ENCODE data around the gene MMAB. TPM values are rescaled to one million over a fixed set of nuclear protein-coding genes. Genes with fewer than 3 reads are reported as not detected.
A peak's percentile ranks its signal among the peaks of the same experiment; 100 is the strongest.

The MMAB gene
- total and polyA plus RNA-seq, 2 experiments from 2014 or later = 6.7 to 26.8 TPM

DNA sequence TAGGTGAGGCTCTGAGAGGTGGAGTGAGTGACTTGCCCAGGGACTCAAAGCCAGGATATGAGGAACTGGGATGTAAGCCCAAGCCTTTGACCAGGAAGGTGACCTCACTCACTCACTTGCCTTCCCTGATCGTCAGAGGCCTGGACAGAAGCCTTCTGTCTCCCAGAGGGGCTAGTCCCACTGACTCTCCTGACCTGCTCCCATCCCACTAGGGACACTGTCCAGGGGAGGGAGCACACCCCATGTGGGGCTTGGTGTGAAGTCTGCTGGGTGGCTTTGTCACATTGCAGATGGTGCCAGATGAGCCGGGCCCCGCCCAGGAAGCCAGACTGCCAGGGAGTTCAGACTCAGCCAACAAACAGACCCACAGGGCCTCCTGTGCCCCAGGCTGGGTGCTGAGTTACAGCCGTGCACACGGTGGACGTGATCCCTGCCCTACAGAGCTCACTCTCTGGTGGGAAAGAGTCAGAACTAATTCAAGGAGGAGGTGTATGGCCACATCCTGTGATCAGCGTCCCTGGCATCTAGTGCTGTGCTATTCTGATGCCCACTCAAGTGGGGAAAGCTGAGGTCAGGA, 28.3 kb downstream of the MMAB start:
- Histone ChIP-seq H3K4me3 (no peak overlapping the region), H2AFZ (peak overlapping the region; percentile 34), H4K20me1 (ENCODE audit: insufficient read depth) (no peaks in the 10 kb centered on the region), H3K4me1 (ENCODE audit: insufficient read depth) (peaks cover 17% of the 10 kb centered on the region), H3K9me2 (ENCODE audit: insufficient read depth) (no peaks in the 10 kb centered on the region), H3K9ac (0 out of 2 replicates have a peak overlapping the region, but pooled peaks have one; percentile 8), H3K27me3 (replicated peaks; ENCODE audit: insufficient read depth) (peaks cover 15% of the 10 kb centered on the region), H3K9me3 (ENCODE audit: low read depth) (no peaks in the 10 kb centered on the region), H3K36me3 (ENCODE audit: low read depth) (no peaks in the 10 kb centered on the region), H3F3A (ENCODE audit: insufficient read depth) (0 out of 2 replicates have a peak, but pooled peaks cover 5% of the 10 kb centered on the region), H3K79me2 (ENCODE audit: insufficient read depth) (no peaks in the 10 kb centered on the region), H3K27ac (peak overlapping the region; percentile 36), H3K4me2 (ENCODE audit: unreplicated experiment) (peak overlapping the region; percentile 24)
- in situ Hi-C loops (cut with MboI) = no loop called here
- no peak for TF ChIP-seq EZH2phosphoT487 (IDR thresholded peaks at IDR 0.05; ENCODE audit: insufficient read depth, low read depth)
- WGBS, 2 experiments (ENCODE audit: low coverage in 1 of 2, low lambda C conversion rate in 2 of 2, missing lambda C conversion rate in 2 of 2) = 23 to 25% methylated on average over 7 of the region's 7 CpGs
- DNase-seq = peak; percentile 68

DNA sequence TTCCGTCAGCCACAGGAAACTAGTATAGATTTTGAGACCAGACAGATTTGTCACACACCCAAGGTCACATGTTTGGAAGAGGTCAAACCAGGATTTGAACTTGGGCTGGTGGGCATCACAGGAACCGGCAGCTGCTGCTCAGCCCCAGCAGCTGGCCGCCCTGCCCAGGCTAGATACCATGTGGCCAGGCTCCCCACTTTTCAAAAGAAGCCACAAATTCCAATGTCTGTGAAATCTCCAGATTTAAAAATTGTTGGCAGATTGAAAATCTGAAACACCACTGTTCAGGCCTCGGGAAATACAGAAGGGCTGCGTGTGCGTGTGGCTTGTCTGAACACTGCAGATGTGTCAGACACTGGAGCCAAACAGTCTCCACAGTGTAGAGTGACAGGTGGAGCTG, 30.4 kb downstream of the MMAB start:
- Histone ChIP-seq H3K9me2 (ENCODE audit: insufficient read depth) (no peaks in the 10 kb centered on the region), H2AFZ (no peak overlapping the region), H3K36me3 (ENCODE audit: low read depth) (no peaks in the 10 kb centered on the region), H3F3A (ENCODE audit: insufficient read depth) (0 out of 2 replicates have a peak, but pooled peaks cover 5% of the 10 kb centered on the region), H3K4me1 (ENCODE audit: insufficient read depth) (peaks cover 24% of the 10 kb centered on the region), H3K4me2 (ENCODE audit: unreplicated experiment) (no peak overlapping the region), H3K27ac (no peak overlapping the region), H3K9ac (no peak overlapping the region), H3K4me3 (no peak overlapping the region), H3K79me2 (ENCODE audit: insufficient read depth) (no peaks in the 10 kb centered on the region), H3K27me3 (replicated peaks; ENCODE audit: insufficient read depth) (no peaks in the 10 kb centered on the region), H4K20me1 (ENCODE audit: insufficient read depth) (no peaks in the 10 kb centered on the region), H3K9me3 (ENCODE audit: low read depth) (no peaks in the 10 kb centered on the region)
- no peak for TF ChIP-seq EZH2 (IDR thresholded peaks at IDR 0.05; ENCODE audit: insufficient read depth, poor library complexity, severe bottlenecking)
- no peak for TF ChIP-seq EZH2phosphoT487 (IDR thresholded peaks at IDR 0.05; ENCODE audit: insufficient read depth, low read depth)
- WGBS, 2 experiments (ENCODE audit: low coverage in 1 of 2, low lambda C conversion rate in 2 of 2, missing lambda C conversion rate in 2 of 2) = 84 to 88% methylated on average over 6 of the region's 6 CpGs
- no peak for DNase-seq
- in situ Hi-C loops (cut with MboI) = no loop called here

DNA sequence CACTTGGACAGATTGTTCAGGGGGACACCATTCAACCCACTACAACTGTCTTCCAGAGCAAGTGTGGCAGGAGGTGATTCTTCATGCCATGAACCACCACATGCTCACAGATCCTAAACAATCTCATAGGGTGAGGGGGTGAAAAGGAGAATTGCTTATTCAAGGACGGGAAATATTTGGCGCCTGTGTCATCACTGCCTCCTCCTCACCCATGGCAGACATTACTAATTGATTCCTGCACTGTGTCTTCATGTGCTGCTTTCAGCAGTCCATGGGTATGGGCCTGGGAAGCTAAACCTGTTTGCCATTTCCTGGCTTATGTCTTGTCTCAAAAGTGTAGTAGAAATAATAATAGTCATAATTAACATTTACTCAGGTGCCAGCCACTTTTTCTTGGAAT, 31.3 kb downstream of the MMAB start:
- H3K4me3 ChIP-seq = no peak overlapping the region
- H3F3A ChIP-seq (ENCODE audit: insufficient read depth) = 0 out of 2 replicates have a peak, but pooled peaks cover 5% of the 10 kb centered on the region
- H3K36me3 ChIP-seq (ENCODE audit: low read depth) = no peaks in the 10 kb centered on the region
- no peak overlapping the region for H2AFZ ChIP-seq
- H3K27me3 ChIP-seq (replicated peaks; ENCODE audit: insufficient read depth) = no peaks in the 10 kb centered on the region
- no peak overlapping the region for H3K9ac ChIP-seq
- no peak overlapping the region for H3K27ac ChIP-seq
- no peaks in the 10 kb centered on the region for H3K79me2 ChIP-seq (ENCODE audit: insufficient read depth)
- H3K9me2 ChIP-seq (ENCODE audit: insufficient read depth) = no peaks in the 10 kb centered on the region
- TF ChIP-seq EZH2phosphoT487 (IDR thresholded peaks at IDR 0.05; ENCODE audit: insufficient read depth, low read depth) = no peak
- TF ChIP-seq EZH2 (IDR thresholded peaks at IDR 0.05; ENCODE audit: insufficient read depth, poor library complexity, severe bottlenecking) = no peak
- no peaks in the 10 kb centered on the region for H3K9me3 ChIP-seq (ENCODE audit: low read depth)
- H4K20me1 ChIP-seq (ENCODE audit: insufficient read depth) = no peaks in the 10 kb centered on the region
- H3K4me1 ChIP-seq (ENCODE audit: insufficient read depth) = peaks cover 24% of the 10 kb centered on the region
- in situ Hi-C loops (cut with MboI) = no loop called here
- peak; percentile 58 for DNase-seq
- no peak overlapping the region for H3K4me2 ChIP-seq (ENCODE audit: unreplicated experiment)
- WGBS, 2 experiments (ENCODE audit: low coverage in 1 of 2, low lambda C conversion rate in 2 of 2, missing lambda C conversion rate in 2 of 2) = 44 to 48% methylated on average over 2 of the region's 2 CpGs

DNA sequence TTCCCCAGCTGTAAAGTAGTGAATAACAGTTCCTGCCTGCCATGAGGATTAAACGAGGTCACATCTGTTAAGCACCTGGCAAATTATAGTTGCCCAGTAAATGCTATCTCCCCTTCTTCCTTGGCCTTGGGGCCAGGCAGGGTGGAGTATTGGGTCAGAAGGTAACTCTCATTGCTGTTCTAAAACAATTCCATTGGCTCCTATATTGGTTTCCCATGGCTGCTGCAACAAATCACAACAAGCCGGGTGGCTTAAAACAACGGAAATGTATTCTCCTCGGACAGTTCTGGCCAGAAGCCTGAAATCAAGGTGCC, 31.9 kb downstream of the MMAB start:
- Histone ChIP-seq H3K36me3 (ENCODE audit: low read depth) (no peaks in the 10 kb centered on the region), H3K4me2 (ENCODE audit: unreplicated experiment) (no peak overlapping the region), H4K20me1 (ENCODE audit: insufficient read depth) (no peaks in the 10 kb centered on the region), H3K27ac (no peak overlapping the region), H3K79me2 (ENCODE audit: insufficient read depth) (no peaks in the 10 kb centered on the region), H3K9me3 (ENCODE audit: low read depth) (no peaks in the 10 kb centered on the region), H3K4me3 (no peak overlapping the region), H3K27me3 (replicated peaks; ENCODE audit: insufficient read depth) (no peaks in the 10 kb centered on the region), H3F3A (ENCODE audit: insufficient read depth) (0 out of 2 replicates have a peak, but pooled peaks cover 5% of the 10 kb centered on the region), H3K4me1 (ENCODE audit: insufficient read depth) (peaks cover 24% of the 10 kb centered on the region), H2AFZ (no peak overlapping the region), H3K9me2 (ENCODE audit: insufficient read depth) (no peaks in the 10 kb centered on the region), H3K9ac (no peak overlapping the region)
- TF ChIP-seq EZH2 (IDR thresholded peaks at IDR 0.05; ENCODE audit: insufficient read depth, poor library complexity, severe bottlenecking) = no peak
- TF ChIP-seq EZH2phosphoT487 (IDR thresholded peaks at IDR 0.05; ENCODE audit: insufficient read depth, low read depth) = no peak
- DNase-seq = no peak
- WGBS, 2 experiments (ENCODE audit: low coverage in 1 of 2, low lambda C conversion rate in 2 of 2, missing lambda C conversion rate in 2 of 2) = 54 to 61% methylated on average over 4 of the region's 4 CpGs
- in situ Hi-C loops (cut with MboI) = no loop called here

Measured in GM23248 (cell line).